ENCODE data around the gene BOLA3.

GRCh38 chr2:74147727-74148456, at the start of gene BOLA3:
- TF ChIP-seq EZH2 (IDR thresholded peaks at IDR 0.05; ENCODE audit: low read depth): no peak
- TF ChIP-seq, protein P1, sequence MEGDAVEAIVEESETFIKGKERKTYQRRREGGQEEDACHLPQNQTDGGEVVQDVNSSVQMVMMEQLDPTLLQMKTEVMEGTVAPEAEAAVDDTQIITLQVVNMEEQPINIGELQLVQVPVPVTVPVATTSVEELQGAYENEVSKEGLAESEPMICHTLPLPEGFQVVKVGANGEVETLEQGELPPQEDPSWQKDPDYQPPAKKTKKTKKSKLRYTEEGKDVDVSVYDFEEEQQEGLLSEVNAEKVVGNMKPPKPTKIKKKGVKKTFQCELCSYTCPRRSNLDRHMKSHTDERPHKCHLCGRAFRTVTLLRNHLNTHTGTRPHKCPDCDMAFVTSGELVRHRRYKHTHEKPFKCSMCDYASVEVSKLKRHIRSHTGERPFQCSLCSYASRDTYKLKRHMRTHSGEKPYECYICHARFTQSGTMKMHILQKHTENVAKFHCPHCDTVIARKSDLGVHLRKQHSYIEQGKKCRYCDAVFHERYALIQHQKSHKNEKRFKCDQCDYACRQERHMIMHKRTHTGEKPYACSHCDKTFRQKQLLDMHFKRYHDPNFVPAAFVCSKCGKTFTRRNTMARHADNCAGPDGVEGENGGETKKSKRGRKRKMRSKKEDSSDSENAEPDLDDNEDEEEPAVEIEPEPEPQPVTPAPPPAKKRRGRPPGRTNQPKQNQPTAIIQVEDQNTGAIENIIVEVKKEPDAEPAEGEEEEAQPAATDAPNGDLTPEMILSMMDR (conservative IDR thresholded peaks at IDR 0.05): peak; percentile 69; the same call in 1 of the 2 replicates
